MCF 10A (cell line): ENCODE data around the gene KATNAL2. TPM values are rescaled to one million over a fixed set of nuclear protein-coding genes. Genes with fewer than 3 reads are reported as not detected.

ENCODE experiments used
- BruUV-seq: library from RNA; stranded (reverse); fragments of 400-500 nt; replicated peaks from 2 replicates; lab custom pipeline; 2021; lab: Mats Ljungman, UMichigan
- CTCF ChIA-PET: fragments of 300-600 bp; sonication (Branson Sonifier 250); formaldehyde crosslinking; extraction: SDS; loops from one replicate; lab custom pipeline; 2021; ENCODE audit warnings: antibody characterized with exemption, inconsistent platforms; lab: Yijun Ruan, JAX
- POLR2A ChIA-PET: fragments of 300-600, 350-650 bp; sonication (Branson Sonifier 250); formaldehyde crosslinking; extraction: SDS; loops from one replicate; lab custom pipeline; 2020; ENCODE audit warnings: antibody characterized with exemption, inconsistent platforms; lab: Yijun Ruan, JAX
- DNase-seq: peaks from one replicate; pipeline ENCODE4 v3.0.0-alpha.2; 2018; ENCODE audit not compliant: unreplicated experiment
- H3K27ac Mint-ChIP-seq: one replicate; pipeline ENCODE4 v1.8.0; 2022; ENCODE audit warnings: mild to moderate bottlenecking, low read depth, mixed read lengths; ENCODE audit not compliant: unreplicated experiment
- H3K27me3 Mint-ChIP-seq: one replicate; pipeline ENCODE4 v1.8.0; 2022; ENCODE audit warnings: mixed read lengths; ENCODE audit not compliant: insufficient read depth, unreplicated experiment
- H3K36me3 Mint-ChIP-seq: one replicate; pipeline ENCODE4 v1.8.0; 2022; ENCODE audit warnings: mild to moderate bottlenecking, moderate library complexity, mixed read lengths; ENCODE audit not compliant: insufficient read depth, unreplicated experiment
- H3K4me1 Mint-ChIP-seq: one replicate; pipeline ENCODE4 v1.8.0; 2022; ENCODE audit warnings: mixed read lengths; ENCODE audit not compliant: insufficient read depth, unreplicated experiment
- H3K4me3 Mint-ChIP-seq: one replicate; pipeline ENCODE4 v1.8.0; 2022; ENCODE audit warnings: mild to moderate bottlenecking, moderate library complexity, mixed read lengths; ENCODE audit not compliant: unreplicated experiment
- H3K9me3 Mint-ChIP-seq: one replicate; pipeline ENCODE4 v1.8.0; 2022; ENCODE audit warnings: mixed read lengths; ENCODE audit not compliant: unreplicated experiment
- CTCF ChIP-seq: fragments of 200-600 bp; IDR thresholded peaks from one replicate; pipeline ENCODE4 v1.8.0; 2022; ENCODE audit warnings: antibody characterized with exemption, mild to moderate bottlenecking; ENCODE audit not compliant: unreplicated experiment
- intact Hi-C: fragments of 100-400 bp; cut with micrococcal nuclease; formaldehyde crosslinking; loops from 2 replicates; pipeline ENCODE4 v1.14.1; 2022
- total RNA-seq: library from RNA; stranded (reverse); gene quantifications from 2 replicates; pipeline ENCODE4 v1.2.3, GENCODE V29; 2022

The KATNAL2 gene
- total RNA-seq, 1 experiment from 2014 or later = 2.1 TPM

GRCh38 chr18:47115205-47115604 is 197.8 kb downstream of the KATNAL2 start:
- no TSS peak for BruUV-seq
- no peak overlapping the region for H3K27ac Mint-ChIP-seq

GRCh38 chr18:47118981-47119380 is 201.6 kb downstream of the KATNAL2 start:
- H3K36me3 Mint-ChIP-seq = peaks cover 50% of the 10 kb centered on the region
- CTCF ChIA-PET = interaction anchor here (2.6 kb wide), 1 partner anchor 19 kb away, joined by 8 read pairs; no protein-coding TSS in a partner anchor
- H3K9me3 Mint-ChIP-seq = no peaks in the 10 kb centered on the region
- no peak for TF ChIP-seq CTCF
- H3K4me3 Mint-ChIP-seq = no peak overlapping the region
- H3K4me1 Mint-ChIP-seq = no peaks in the 10 kb centered on the region
- intact Hi-C loops = no loop called here
- BruUV-seq = no TSS peak
- no peak overlapping the region for H3K27ac Mint-ChIP-seq
- no peaks in the 10 kb centered on the region for H3K27me3 Mint-ChIP-seq
- POLR2A ChIA-PET = interaction anchor here (1.0 kb wide), 1 partner anchor 12 kb away, joined by 3 read pairs; no protein-coding TSS in a partner anchor
- DNase-seq = no peak

More at GRCh38 chr18:47115205-47115604, 197.8 kb downstream of the KATNAL2 start:
- no peaks in the 10 kb centered on the region for H3K27me3 Mint-ChIP-seq
- ChIA-PET CTCF (interaction anchor here (3.6 kb wide), 1 partner anchor 90 kb away, joined by 15 read pairs; no protein-coding TSS in a partner anchor), POLR2A (interaction anchor here (1.4 kb wide), 1 partner anchor 35 kb away, joined by 4 read pairs; the partner anchor contains the start of gene HDHD2)
- H3K36me3 Mint-ChIP-seq = peaks cover 72% of the 10 kb centered on the region
- no peak overlapping the region for H3K4me3 Mint-ChIP-seq
- intact Hi-C loops = no loop called here
- DNase-seq = no peak
- TF ChIP-seq CTCF = no peak
- H3K4me1 Mint-ChIP-seq = no peaks in the 10 kb centered on the region
- H3K9me3 Mint-ChIP-seq = no peaks in the 10 kb centered on the region

GRCh38 chr18:47120428-47120827 is 203.0 kb downstream of the KATNAL2 start:
- CTCF ChIA-PET = interaction anchor here (1.1 to 2.6 kb wide), 3 partner anchors 19 to 84 kb away, joined by 5 to 9 read pairs (median 8); no protein-coding TSS in a partner anchor
- POLR2A ChIA-PET = interaction anchor here (1.0 kb wide), 1 partner anchor 29 kb away, joined by 3 read pairs; no protein-coding TSS in a partner anchor
- TF ChIP-seq CTCF = no peak
- Mint-ChIP-seq H3K36me3 (peaks cover 40% of the 10 kb centered on the region), H3K9me3 (no peaks in the 10 kb centered on the region), H3K27ac (no peak overlapping the region), H3K4me1 (no peaks in the 10 kb centered on the region), H3K27me3 (no peaks in the 10 kb centered on the region), H3K4me3 (no peak overlapping the region)
- no peak for DNase-seq
- intact Hi-C loops = no loop called here
- BruUV-seq = no TSS peak

- H3K36me3 Mint-ChIP-seq = peaks cover 39% of the 10 kb centered on the region
- H3K27ac Mint-ChIP-seq = no peak overlapping the region
- no peak for TF ChIP-seq CTCF
- no peaks in the 10 kb centered on the region for H3K4me1 Mint-ChIP-seq
- intact Hi-C loops = no loop called here
- no TSS peak for BruUV-seq
- DNase-seq = no peak
- H3K27me3 Mint-ChIP-seq = no peaks in the 10 kb centered on the region
- H3K4me3 Mint-ChIP-seq = no peak overlapping the region
- H3K9me3 Mint-ChIP-seq = no peaks in the 10 kb centered on the region
- CTCF ChIA-PET = no interaction called here
- POLR2A ChIA-PET = interaction anchor here (1.0 kb wide), 1 partner anchor 29 kb away, joined by 3 read pairs; no protein-coding TSS in a partner anchor
Observed at GRCh38 chr18:47121146-47121545, 203.7 kb downstream of the KATNAL2 start.
